GM12872 (cell line): ENCODE measurements around the gene CDH15.

Source experiments
- CTCF ChIP-seq: IDR thresholded peaks from 3 replicates; pipeline ENCODE4 v1.5.1; 2011; ENCODE audit warnings: low read depth, mild to moderate bottlenecking, low read length, moderate library complexity; ENCODE audit not compliant: insufficient read depth

CDH15 gene

GRCh38 chr16:89230255-89230654 lies 58.7 kb downstream of the CDH15 start:
- no peak for TF ChIP-seq CTCF

- no peak for TF ChIP-seq CTCF
Measured at GRCh38 chr16:89232107-89232506, 60.6 kb downstream of the CDH15 start.

- TF ChIP-seq CTCF = no peak
Measured at GRCh38 chr16:89233678-89234490, 62.3 kb downstream of the CDH15 start.

GRCh38 chr16:89237733-89238132 lies 66.2 kb downstream of the CDH15 start:
- TF ChIP-seq CTCF = no peak

- no peak for TF ChIP-seq CTCF
Measured at GRCh38 chr16:89241187-89242007, 69.8 kb downstream of the CDH15 start.

- no peak for TF ChIP-seq CTCF
Measured at GRCh38 chr16:89242795-89243200, 71.2 kb downstream of the CDH15 start.

- no peak for TF ChIP-seq CTCF
Measured at GRCh38 chr16:89243664-89244063, 72.1 kb downstream of the CDH15 start.
